ENCODE measurements around the gene EVL. TPM values are rescaled to one million over a fixed set of nuclear protein-coding genes. Genes with fewer than 3 reads are reported as not detected.
"Not testable (repeated sequence)": the region's sequence is repeated elsewhere in the genome, so short reads cannot be mapped to it uniquely, and the experiment has no call there.

EVL gene
- total RNA-seq, 1 donor: 14.4 TPM

DNA sequence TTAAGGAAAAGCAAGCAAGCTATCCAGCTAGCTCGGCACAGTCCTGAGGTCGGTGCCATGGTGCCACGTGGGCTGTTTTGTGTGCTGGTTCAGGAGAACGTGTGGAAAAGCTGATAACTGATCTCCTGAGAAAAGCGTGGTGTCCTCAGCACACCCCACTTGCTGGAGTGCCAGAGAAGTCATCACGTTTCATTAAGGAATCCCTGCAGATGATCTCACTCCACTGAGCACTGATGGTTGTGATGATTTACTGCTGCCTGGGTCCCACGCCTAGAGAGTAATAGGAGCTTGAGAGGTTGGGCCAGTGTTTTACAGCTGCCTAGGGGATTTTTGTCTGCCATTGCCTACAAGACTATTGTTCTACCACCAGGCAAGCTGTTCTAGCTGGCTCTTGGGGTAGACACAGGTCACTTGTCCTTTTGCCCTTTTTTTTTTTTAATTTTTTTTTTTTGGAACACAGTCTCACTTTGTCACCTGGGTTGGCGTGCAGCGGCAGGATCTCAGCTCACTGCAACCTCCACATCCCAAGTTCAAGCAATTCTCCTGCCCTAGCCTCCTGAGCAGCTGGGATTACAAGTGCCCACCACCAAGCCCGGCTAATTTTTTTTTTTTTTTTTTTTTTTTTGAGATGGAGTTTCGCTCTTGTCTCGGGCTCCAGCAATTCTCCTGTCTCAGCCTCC, 42.3 kb upstream of the EVL start:
- H3K4me3 ChIP-seq (ENCODE audit: low read depth, low read length): no peak overlapping the region
- peak; percentile 83 for DNase-seq (ENCODE audit: low read depth)
- TF ChIP-seq, protein P1, sequence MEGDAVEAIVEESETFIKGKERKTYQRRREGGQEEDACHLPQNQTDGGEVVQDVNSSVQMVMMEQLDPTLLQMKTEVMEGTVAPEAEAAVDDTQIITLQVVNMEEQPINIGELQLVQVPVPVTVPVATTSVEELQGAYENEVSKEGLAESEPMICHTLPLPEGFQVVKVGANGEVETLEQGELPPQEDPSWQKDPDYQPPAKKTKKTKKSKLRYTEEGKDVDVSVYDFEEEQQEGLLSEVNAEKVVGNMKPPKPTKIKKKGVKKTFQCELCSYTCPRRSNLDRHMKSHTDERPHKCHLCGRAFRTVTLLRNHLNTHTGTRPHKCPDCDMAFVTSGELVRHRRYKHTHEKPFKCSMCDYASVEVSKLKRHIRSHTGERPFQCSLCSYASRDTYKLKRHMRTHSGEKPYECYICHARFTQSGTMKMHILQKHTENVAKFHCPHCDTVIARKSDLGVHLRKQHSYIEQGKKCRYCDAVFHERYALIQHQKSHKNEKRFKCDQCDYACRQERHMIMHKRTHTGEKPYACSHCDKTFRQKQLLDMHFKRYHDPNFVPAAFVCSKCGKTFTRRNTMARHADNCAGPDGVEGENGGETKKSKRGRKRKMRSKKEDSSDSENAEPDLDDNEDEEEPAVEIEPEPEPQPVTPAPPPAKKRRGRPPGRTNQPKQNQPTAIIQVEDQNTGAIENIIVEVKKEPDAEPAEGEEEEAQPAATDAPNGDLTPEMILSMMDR (IDR thresholded peaks at IDR 0.05; ENCODE audit: insufficient read depth, low read length): no peak

DNA sequence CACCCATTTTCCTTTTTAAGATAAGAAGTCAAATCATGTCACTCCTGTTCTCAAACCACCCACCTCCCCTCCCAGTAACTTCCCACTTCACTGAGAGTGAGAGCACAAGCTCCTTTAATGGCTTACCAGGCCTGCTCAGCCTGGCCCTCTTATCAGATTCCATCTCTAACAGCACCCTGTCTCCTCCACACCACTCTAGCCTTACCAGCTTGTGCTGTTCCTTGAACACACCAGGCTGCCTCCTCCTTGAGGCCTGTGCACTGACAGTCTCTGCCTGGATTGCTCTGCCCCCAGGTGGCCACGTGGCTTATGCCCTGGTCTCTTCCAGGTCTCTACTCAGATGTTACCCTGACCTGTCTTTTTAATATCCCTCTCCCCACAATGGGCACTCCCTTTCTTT, 40.1 kb upstream of the EVL start:
- TF ChIP-seq, protein P1 (IDR thresholded peaks at IDR 0.05; ENCODE audit: insufficient read depth, low read length): peak; percentile 32
- peak; percentile 36 for DNase-seq (ENCODE audit: low read depth)
- H3K4me3 ChIP-seq (ENCODE audit: low read depth, low read length): no peak overlapping the region

DNA sequence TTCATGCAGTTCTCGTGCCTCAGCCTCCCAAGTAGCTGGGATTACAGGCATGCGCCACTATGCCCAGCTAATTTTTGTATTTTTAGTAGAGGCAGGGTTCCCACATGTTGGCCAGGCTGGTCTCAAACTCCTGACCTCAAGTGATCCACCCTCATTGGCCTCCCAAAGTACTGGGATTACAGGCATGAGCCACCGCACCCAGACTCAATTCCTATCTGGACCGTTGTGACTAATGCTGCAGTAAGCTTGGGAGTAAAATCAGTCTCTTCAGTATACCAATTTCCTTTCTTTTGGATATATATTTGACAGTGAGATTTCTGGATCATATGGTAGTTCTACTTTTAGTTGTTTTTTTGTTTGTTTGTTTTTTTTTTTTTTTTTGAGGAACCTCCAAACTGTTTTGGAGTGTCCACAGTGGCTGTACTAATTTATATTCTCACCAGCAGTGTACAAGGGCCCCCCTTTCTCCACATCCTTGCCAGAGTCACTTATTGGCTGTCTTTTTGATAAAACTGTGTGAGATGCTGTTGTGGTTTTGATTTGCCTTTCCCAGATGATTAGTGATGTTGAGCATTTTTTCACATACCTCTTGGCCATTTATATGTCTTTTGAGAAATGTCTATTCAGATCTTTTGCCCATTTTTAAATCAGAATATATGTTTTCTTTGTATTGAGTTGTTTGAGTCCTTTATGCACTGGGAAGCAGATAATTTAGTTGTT, 37.3 kb upstream of the EVL start:
- DNase-seq (ENCODE audit: low read depth): peak; percentile 47
- TF ChIP-seq, protein P1 (IDR thresholded peaks at IDR 0.05; ENCODE audit: insufficient read depth, low read length): no peak

DNA sequence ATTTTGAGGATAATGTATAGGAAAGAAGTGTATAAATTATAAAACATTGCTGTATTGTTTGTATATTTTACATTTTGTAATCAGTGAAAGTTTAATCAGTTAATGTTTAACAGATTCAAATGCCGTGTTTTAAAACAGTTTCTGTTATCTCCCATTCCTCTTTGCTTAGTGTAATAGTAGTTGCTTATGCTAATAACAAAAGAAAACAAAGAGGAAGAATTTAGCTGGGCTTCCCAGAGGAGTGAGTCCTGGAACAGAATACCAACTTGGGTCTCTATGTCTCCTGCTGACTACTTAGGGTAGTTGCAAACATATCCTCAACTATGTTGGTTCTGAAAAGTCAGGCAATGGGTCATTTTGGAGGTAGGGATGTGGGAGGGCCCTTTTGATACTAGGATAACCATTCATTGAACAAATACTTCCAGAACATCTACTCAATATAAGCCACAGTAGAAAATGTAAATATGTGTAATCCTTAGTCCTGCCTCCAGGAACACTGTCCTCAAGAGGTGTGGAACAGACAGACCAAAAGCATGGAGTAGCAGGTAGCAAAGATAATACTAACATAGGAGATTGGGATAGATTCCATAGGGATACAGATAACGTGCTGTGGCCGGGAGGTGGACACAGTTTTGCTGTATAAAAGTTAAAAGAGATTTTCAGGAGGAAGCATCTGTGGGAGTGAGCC, 36.1 kb upstream of the EVL start:
- TF ChIP-seq, protein P1 (IDR thresholded peaks at IDR 0.05; ENCODE audit: insufficient read depth, low read length): peak; percentile 21
- DNase-seq (ENCODE audit: low read depth): peak; percentile 76
- no peak overlapping the region for H3K4me3 ChIP-seq (ENCODE audit: low read depth, low read length)

More for the DNA sequence above, 37.3 kb upstream of the EVL start:
- no peak overlapping the region for H3K4me3 ChIP-seq (ENCODE audit: low read depth, low read length)

- H3K4me3 ChIP-seq (ENCODE audit: low read depth, low read length); DNase-seq (ENCODE audit: low read depth): not testable (repeated sequence)
These were observed 35.2 kb upstream of the EVL start for GRCh38 chr14:100030006-100030405.

DNA sequence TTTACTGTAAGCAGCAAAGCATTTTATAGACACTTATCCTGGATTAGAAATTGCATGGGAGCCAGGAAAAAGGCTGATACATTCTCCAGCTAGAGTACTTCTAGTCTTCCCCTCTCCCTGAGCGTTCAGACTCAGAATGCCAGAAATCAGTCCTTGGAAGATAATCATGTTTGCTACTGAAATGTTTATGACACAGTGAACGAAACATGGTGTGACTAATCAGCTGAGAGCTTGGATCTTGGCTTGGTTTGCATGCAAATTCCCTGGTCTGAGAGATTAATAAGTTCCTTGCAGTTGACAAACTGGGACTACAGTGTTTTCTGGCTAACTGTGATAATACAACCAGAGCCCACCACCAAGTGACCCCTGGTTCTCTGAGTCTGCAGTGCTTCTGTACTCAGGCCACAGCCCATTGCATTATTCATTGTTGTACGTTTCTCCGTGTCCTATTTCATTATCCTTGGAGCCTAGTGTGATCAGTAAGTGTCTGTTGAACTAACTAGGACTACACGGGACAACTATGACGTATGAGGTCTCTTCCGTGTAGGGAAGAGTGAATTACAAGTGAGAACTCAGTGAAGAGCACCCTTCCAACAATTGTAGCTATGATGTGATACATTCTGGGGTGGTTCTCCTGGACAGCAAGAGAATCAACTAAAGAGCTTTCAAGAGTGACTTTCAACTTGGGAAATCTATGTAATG, 34.6 kb upstream of the EVL start:
- H3K4me3 ChIP-seq (ENCODE audit: low read depth, low read length): no peak overlapping the region
- peak; percentile 91 for DNase-seq (ENCODE audit: low read depth)
- TF ChIP-seq, protein P1 (IDR thresholded peaks at IDR 0.05; ENCODE audit: insufficient read depth, low read length): no peak
